SK-N-SH (cell line): ENCODE results near the gene ZNF107. TPM values are rescaled to one million over a fixed set of nuclear protein-coding genes. Genes with fewer than 3 reads are reported as not detected.

Experiments
- CTCF ChIA-PET: fragments of 300-600, 350-600 bp; formaldehyde crosslinking; extraction: SDS; loops from one replicate; lab custom pipeline; 2021; lab: Yijun Ruan, JAX
- POLR2A ChIA-PET: fragments of 350-600 bp; sonication (Branson Sonifier 250); formaldehyde crosslinking; extraction: SDS; loops from one replicate; lab custom pipeline; 2020; ENCODE audit warnings: antibody characterized with exemption, inconsistent platforms; lab: Yijun Ruan, JAX
- DNase-seq: peaks from one replicate; pipeline ENCODE4 v3.0.0; 2012
- H2AFZ ChIP-seq: fragments of 200-600 bp; sonication (generic); 2 replicates; pipeline ENCODE4 v1.8.1; 2016; ENCODE audit warnings: antibody characterized with exemption, mild to moderate bottlenecking, low read depth
- H3F3A ChIP-seq: fragments of 200-600 bp; sonication (generic); replicated peaks from 2 replicates; pipeline ENCODE3; 2016; ENCODE audit warnings: antibody characterized with exemption, mild to moderate bottlenecking; ENCODE audit not compliant: insufficient read depth
- H3K27ac ChIP-seq, 2 experiments: fragments of 200-500 bp in 1 of 2; fragments of 200-600 bp in 1 of 2; sonication (Bioruptor generic) in 1 of 2; sonication (generic), shearing (Covaris generic) in 1 of 2; 2 replicates each; pipeline versions ENCODE4 v1.5.1 to v1.6.1; 2014 to 2016; ENCODE audit warnings: low read depth in 2 of 2, inconsistent platforms in 1 of 2, low read length in 1 of 2, mild to moderate bottlenecking in 1 of 2, mixed read lengths in 1 of 2
- H3K27me3 ChIP-seq: fragments of 200-600 bp; sonication (generic), shearing (Covaris generic); 2 replicates; pipeline ENCODE4 v1.6.1; 2016; ENCODE audit warnings: mixed run types; ENCODE audit not compliant: insufficient read depth
- H3K36me3 ChIP-seq, 2 experiments: fragments of 200-500 bp in 1 of 2; fragments of 200-600 bp in 1 of 2; sonication (Bioruptor generic) in 1 of 2; sonication (generic) in 1 of 2; replicated peaks in 1 of 2; 2 replicates each; pipeline versions ENCODE3 to v1.5.1; 2014 to 2016; ENCODE audit warnings: low read length in 1 of 2, mild to moderate bottlenecking in 1 of 2; ENCODE audit not compliant: insufficient read depth in 2 of 2, control insufficient read depth in 1 of 2
- H3K4me1 ChIP-seq, 2 experiments: fragments of 200-500 bp in 1 of 2; fragments of 200-600 bp in 1 of 2; sonication (Bioruptor generic) in 1 of 2; sonication (generic), shearing (Covaris generic) in 1 of 2; 2 replicates each; pipeline versions ENCODE4 v1.5.1 to v1.6.1; 2014 to 2016; ENCODE audit warnings: low read depth in 1 of 2, low read length in 1 of 2, mixed run types in 1 of 2; ENCODE audit not compliant: insufficient read depth in 2 of 2, control insufficient read depth in 1 of 2
- H3K4me2 ChIP-seq: fragments of 200-600 bp; sonication (generic), shearing (Covaris generic); 2 replicates; pipeline ENCODE4 v1.6.1; 2017; ENCODE audit warnings: mixed run types
- H3K4me3 ChIP-seq, 2 experiments: fragments of 200-500 bp in 1 of 2; fragments of 200-600 bp in 1 of 2; sonication (Bioruptor generic) in 1 of 2; sonication (generic), shearing (Covaris generic) in 1 of 2; 2 replicates each; pipeline versions ENCODE4 v1.5.1 to v1.8.1; 2014 to 2016; ENCODE audit warnings: low read depth in 2 of 2, inconsistent platforms in 1 of 2, low read length in 1 of 2, mild to moderate bottlenecking in 1 of 2, mixed read lengths in 1 of 2, moderate library complexity in 1 of 2
- H3K79me2 ChIP-seq: fragments of 200-600 bp; sonication (generic); 2 replicates; pipeline ENCODE4 v1.8.1; 2017; ENCODE audit warnings: mild to moderate bottlenecking; ENCODE audit not compliant: insufficient read depth
- H3K9ac ChIP-seq: fragments of 200-600 bp; sonication (generic); 2 replicates; pipeline ENCODE4 v1.6.1; 2017; ENCODE audit warnings: mixed run types
- H3K9me2 ChIP-seq: fragments of 200-600 bp; sonication (generic); 2 replicates; pipeline ENCODE4 v1.6.1; 2017; ENCODE audit warnings: mixed run types
- H3K9me3 ChIP-seq: fragments of 200-600 bp; sonication (generic); 2 replicates; pipeline ENCODE4 v1.6.1; 2017; ENCODE audit warnings: mixed run types, mild to moderate bottlenecking, moderate library complexity
- H4K20me1 ChIP-seq: fragments of 200-600 bp; sonication (generic); 2 replicates; pipeline ENCODE4 v1.6.1; 2017; ENCODE audit warnings: mild to moderate bottlenecking, mixed run types; ENCODE audit not compliant: insufficient read depth
- ELF1 ChIP-seq: IDR thresholded peaks from 2 replicates; pipeline ENCODE4 v1.4.0; 2012
- EP300 ChIP-seq, 2 experiments: IDR thresholded peaks; 2 replicates each; pipeline versions ENCODE4 v1.4.0 to v1.6.1; 2012; ENCODE audit warnings: borderline replicate concordance in 1 of 2, low read depth in 1 of 2, low read length in 1 of 2
- EZH2phosphoT487 ChIP-seq: fragments of 200-600 bp; sonication (generic); IDR thresholded peaks from 2 replicates; pipeline ENCODE4 v1.6.1; 2017; ENCODE audit warnings: low read depth, mixed run types, mild to moderate bottlenecking, antibody characterized with exemption, moderate library complexity, borderline replicate concordance
- FOXM1 ChIP-seq: IDR thresholded peaks from 2 replicates; pipeline ENCODE4 v1.4.0; 2012; ENCODE audit warnings: low read depth, mild to moderate bottlenecking
- GABPA ChIP-seq: IDR thresholded peaks from 2 replicates; pipeline ENCODE4 v1.4.0; 2012; ENCODE audit warnings: low read depth, mild to moderate bottlenecking
- MXI1 ChIP-seq: IDR thresholded peaks from 2 replicates; pipeline ENCODE4 v1.6.1; 2012; ENCODE audit warnings: mild to moderate bottlenecking, low read depth, low read length, improper control_type of control experiment
- NFIC ChIP-seq: IDR thresholded peaks from 2 replicates; pipeline ENCODE4 v1.4.0; 2012; ENCODE audit warnings: borderline replicate concordance
- RCOR1 ChIP-seq: fragments of 150-350 bp; IDR thresholded peaks from 2 replicates; pipeline ENCODE4 v1.6.1; 2017; ENCODE audit warnings: antibody characterized with exemption, low read length
- RXRA ChIP-seq: IDR thresholded peaks from 2 replicates; pipeline ENCODE4 v1.4.0; 2012; ENCODE audit warnings: low read depth, mild to moderate bottlenecking, borderline replicate concordance
- TAF1 ChIP-seq: IDR thresholded peaks from 2 replicates; pipeline ENCODE4 v1.6.1; 2012; ENCODE audit warnings: low read depth, mild to moderate bottlenecking, low read length, moderate library complexity, borderline replicate concordance
- TCF12 ChIP-seq: IDR thresholded peaks from 2 replicates; pipeline ENCODE4 v1.4.0; 2012
- TEAD4 ChIP-seq: IDR thresholded peaks from 2 replicates; pipeline ENCODE4 v1.4.0; 2012; ENCODE audit warnings: mild to moderate bottlenecking, borderline replicate concordance; ENCODE audit not compliant: insufficient read depth
- USF2 ChIP-seq: fragments of 150-350 bp; IDR thresholded peaks from 2 replicates; pipeline ENCODE4 v1.6.1; 2017; ENCODE audit warnings: antibody characterized with exemption, low read length, low read depth, borderline replicate concordance
- YY1 ChIP-seq: IDR thresholded peaks from 2 replicates; pipeline ENCODE4 v1.4.0; 2012; ENCODE audit warnings: low read depth, mild to moderate bottlenecking
- WGBS: methylation state at CpG from one replicate; pipeline ENCODE4 v1.1.6; 2017; ENCODE audit warnings: low lambda C conversion rate; 5-methylcytosine and 5-hydroxymethylcytosine counted together
- polyA plus RNA-seq, 3 experiments: library from polyadenylated mRNA; depleted of rRNA; stranded (reverse); fragments of >200 nt; gene quantifications; 2 replicates each; pipeline ENCODE4 v1.2.3, GENCODE V29; 2012
- TF ChIP-seq, protein P1 (sequence below): IDR thresholded peaks from 2 replicates; pipeline ENCODE4; 2012
- TF ChIP-seq, protein P2 (sequence below): IDR thresholded peaks from 2 replicates; pipeline ENCODE4 v1.4.0; 2012; ENCODE audit warnings: low read depth

ZNF107 gene
- polyA plus RNA-seq, 1 of the 3 experiments (the other 2 are of a cell fraction): 2.0 TPM

GRCh38 chr7:64643566-64643965 lies 22.4 kb upstream of the ZNF107 start (continued):
- TF ChIP-seq, protein P1, sequence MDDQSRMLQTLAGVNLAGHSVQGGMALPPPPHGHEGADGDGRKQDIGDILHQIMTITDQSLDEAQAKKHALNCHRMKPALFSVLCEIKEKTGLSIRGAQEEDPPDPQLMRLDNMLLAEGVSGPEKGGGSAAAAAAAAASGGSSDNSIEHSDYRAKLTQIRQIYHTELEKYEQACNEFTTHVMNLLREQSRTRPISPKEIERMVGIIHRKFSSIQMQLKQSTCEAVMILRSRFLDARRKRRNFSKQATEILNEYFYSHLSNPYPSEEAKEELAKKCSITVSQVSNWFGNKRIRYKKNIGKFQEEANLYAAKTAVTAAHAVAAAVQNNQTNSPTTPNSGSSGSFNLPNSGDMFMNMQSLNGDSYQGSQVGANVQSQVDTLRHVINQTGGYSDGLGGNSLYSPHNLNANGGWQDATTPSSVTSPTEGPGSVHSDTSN: no peak
- TF ChIP-seq YY1: no peak
- TF ChIP-seq TEAD4: no peak

DNA sequence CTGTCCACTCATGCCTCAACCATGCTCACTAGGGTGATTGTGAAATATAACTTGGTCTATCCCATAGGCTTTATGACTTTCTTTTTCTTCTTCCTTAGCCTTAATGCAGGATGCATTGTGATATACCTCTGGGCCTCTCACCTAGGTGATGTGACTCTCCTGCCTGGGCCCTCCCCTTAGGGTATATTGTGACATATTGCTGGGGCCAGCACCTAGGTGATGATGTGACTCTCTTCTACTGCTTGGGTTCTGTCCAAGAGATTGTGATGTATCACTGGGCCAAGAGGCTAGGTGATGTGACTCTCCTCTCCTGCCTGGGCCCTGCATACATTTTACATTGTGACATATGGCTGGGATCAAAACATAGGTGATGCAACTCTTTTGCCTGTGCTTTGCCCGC lies 14.7 kb upstream of the ZNF107 start:
- H3K9ac ChIP-seq: no peak overlapping the region
- H3K9me3 ChIP-seq: no peaks in the 10 kb centered on the region
- no peaks in the 10 kb centered on the region for H3K9me2 ChIP-seq
- DNase-seq: no peak
- H3K27me3 ChIP-seq: no peaks in the 10 kb centered on the region
- H3K4me2 ChIP-seq: no peak overlapping the region
- H3K36me3 ChIP-seq: no peaks in the 10 kb centered on the region
- no peak overlapping the region for H3K27ac ChIP-seq
- ChIA-PET CTCF (no interaction called here), POLR2A (no interaction called here)
- no peak overlapping the region for H2AFZ ChIP-seq
- no peaks in the 10 kb centered on the region for H4K20me1 ChIP-seq
- H3K4me3 ChIP-seq: no peak overlapping the region
- H3K79me2 ChIP-seq: no peaks in the 10 kb centered on the region
- TF ChIP-seq EZH2phosphoT487: no peak
- TF ChIP-seq, protein P2, sequence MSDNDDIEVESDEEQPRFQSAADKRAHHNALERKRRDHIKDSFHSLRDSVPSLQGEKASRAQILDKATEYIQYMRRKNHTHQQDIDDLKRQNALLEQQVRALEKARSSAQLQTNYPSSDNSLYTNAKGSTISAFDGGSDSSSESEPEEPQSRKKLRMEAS: no peak
- H3K4me1 ChIP-seq: no peaks in the 10 kb centered on the region
- WGBS: 91% methylated on average over 1 of the region's 1 CpG
- H3F3A ChIP-seq: no peaks in the 10 kb centered on the region

DNA sequence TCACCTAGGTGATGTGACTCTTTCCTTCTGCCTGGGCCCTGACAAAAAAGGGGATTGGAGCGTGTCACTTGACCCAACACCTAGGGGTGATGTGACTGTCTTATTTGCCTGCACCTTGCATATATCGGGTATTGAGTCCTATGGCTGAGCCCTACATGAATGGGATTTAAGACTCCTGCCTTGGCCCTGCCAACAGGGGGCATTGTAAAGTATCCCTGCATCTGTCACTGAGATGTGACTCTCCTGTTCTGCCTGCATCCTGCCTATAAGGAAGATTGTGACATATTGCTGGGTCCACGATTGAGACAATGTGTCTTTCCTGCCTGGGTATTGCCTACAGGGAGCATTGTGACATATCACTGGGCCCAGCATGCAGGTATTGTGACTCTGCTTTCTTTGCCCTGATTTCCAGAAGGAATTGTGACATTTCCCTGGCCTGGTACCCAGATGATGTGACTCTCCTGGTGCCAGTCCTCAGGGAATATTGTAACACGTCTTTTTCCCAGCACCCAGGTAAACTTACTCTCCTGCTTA lies 14.2 kb upstream of the ZNF107 start:
- no peaks in the 10 kb centered on the region for H3K9me2 ChIP-seq
- no peaks in the 10 kb centered on the region for H3K79me2 ChIP-seq
- no peak overlapping the region for H3K27ac ChIP-seq
- H3K9me3 ChIP-seq: no peaks in the 10 kb centered on the region
- no peaks in the 10 kb centered on the region for H3F3A ChIP-seq
- ChIA-PET CTCF (interaction anchor here (1.2 kb wide), 1 partner anchor 196 kb away, joined by 3 read pairs; no protein-coding TSS in a partner anchor), POLR2A (no interaction called here)
- no peak overlapping the region for H2AFZ ChIP-seq
- H3K4me1 ChIP-seq: no peaks in the 10 kb centered on the region
- no peak overlapping the region for H3K9ac ChIP-seq
- H3K4me2 ChIP-seq: no peak overlapping the region
- WGBS: 50% methylated on average over 4 of the region's 4 CpGs
- DNase-seq: no peak
- TF ChIP-seq FOXM1 (no peak), USF2 (no peak), YY1 (no peak), EP300 (IDR thresholded peaks at IDR 0.05; ENCODE audit: borderline replicate concordance in 1 of 2, low read depth in 1 of 2, low read length in 1 of 2) (no peak), RCOR1 (no peak), NFIC (no peak), ELF1 (no peak), TAF1 (no peak), GABPA (no peak), MXI1 (no peak), RXRA (no peak), TCF12 (no peak)
- TF ChIP-seq, protein P1: no peak
- TF ChIP-seq, protein P2: no peak
- H3K27me3 ChIP-seq: no peaks in the 10 kb centered on the region
- H3K36me3 ChIP-seq: no peaks in the 10 kb centered on the region
- H3K4me3 ChIP-seq: no peak overlapping the region
- no peaks in the 10 kb centered on the region for H4K20me1 ChIP-seq
